K562 (cell line): ENCODE data around the gene CDKN2B-AS1. TPM values are rescaled to one million over a fixed set of nuclear protein-coding genes. Genes with fewer than 3 reads are reported as not detected.

Experiments
- ATAC-seq: fragments of 200-7000 bp; cut with Tn5 transposase; 3 replicates; pipeline ENCODE4 v1.9.1; 2020; ENCODE audit warnings: moderate library complexity
- BruUV-seq: library from RNA; stranded (reverse); fragments of 400-500 nt; replicated peaks from 2 replicates; lab custom pipeline; 2021; lab: Mats Ljungman, UMichigan
- CTCF ChIA-PET: fragments of 300-600 bp; formaldehyde crosslinking; extraction: SDS; loops from one replicate; lab custom pipeline; 2021; ENCODE audit warnings: low intra/inter-chr PET ratio; lab: Yijun Ruan, JAX
- POLR2A ChIA-PET: fragments of 300-600, 350-650 bp; sonication (Branson Sonifier 250); formaldehyde crosslinking; extraction: SDS; loops from one replicate; lab custom pipeline; 2021; ENCODE audit warnings: antibody characterized with exemption, inconsistent platforms; lab: Yijun Ruan, JAX
- DNase-seq, 4 experiments: peaks; one replicate each; pipeline versions ENCODE4 v3.0.0 to v3.0.0-alpha.2; 2011 to 2018; ENCODE audit warnings: low spot score in 3 of 4, mixed read lengths in 3 of 4; ENCODE audit errors: extremely low read depth in 1 of 4
- FAIRE-seq: peaks from 2 replicates; lab custom pipeline; 2011; peaks lifted over from hg19 to GRCh38; lab: Jason Lieb, UNC
- H2AFZ ChIP-seq: 2 replicates; pipeline ENCODE4 v1.6.0; 2011; ENCODE audit warnings: low read depth, low read length, control low read depth, inconsistent platforms
- H3K27ac ChIP-seq: fragments of 200-600 bp; 3 replicates; pipeline ENCODE4 v1.8.0; 2011; ENCODE audit warnings: low read depth, mild to moderate bottlenecking, control low read depth, inconsistent platforms, low read length, moderate library complexity, mixed read lengths; ENCODE audit errors: extremely low read depth
- H3K27me3 ChIP-seq, 2 experiments: fragments of 300-600 bp in 1 of 2; 2 replicates in 1 of 2; 3 replicates in 1 of 2; pipeline versions ENCODE4 v1.6.0 to v1.8.0; 2011; ENCODE audit warnings: inconsistent platforms in 2 of 2, low read length in 2 of 2, mild to moderate bottlenecking in 1 of 2, mixed read lengths in 1 of 2, moderate library complexity in 1 of 2; ENCODE audit not compliant: control insufficient read depth in 2 of 2, insufficient read depth in 2 of 2
- H3K36me3 ChIP-seq: fragments of 300-600 bp; 3 replicates; pipeline ENCODE4 v1.8.0; 2011; ENCODE audit warnings: mild to moderate bottlenecking, low read length, inconsistent platforms; ENCODE audit not compliant: control insufficient read depth, insufficient read depth
- H3K4me1 ChIP-seq, 2 experiments: fragments of 200-600 bp in 1 of 2; replicated peaks in 1 of 2; 2 replicates in 1 of 2; 3 replicates in 1 of 2; pipeline versions ENCODE4 v1.5.1 to v1.8.0; 2011; ENCODE audit warnings: inconsistent platforms in 2 of 2, low read length in 2 of 2, mild to moderate bottlenecking in 1 of 2, mixed read lengths in 1 of 2, moderate library complexity in 1 of 2; ENCODE audit not compliant: control insufficient read depth in 2 of 2, insufficient read depth in 2 of 2
- H3K4me2 ChIP-seq: 2 replicates; pipeline ENCODE4 v1.6.1; 2011; ENCODE audit warnings: low read length, control low read depth, inconsistent platforms, mixed read lengths; ENCODE audit not compliant: insufficient read depth
- H3K4me3 ChIP-seq: fragments of 200-600 bp; sonication (generic), shearing (Covaris generic); 2 replicates; pipeline ENCODE4 v1.5.1; 2016; ENCODE audit warnings: control low read depth, inconsistent platforms
- H3K79me2 ChIP-seq: fragments of 200-600 bp; 3 replicates; pipeline ENCODE4 v1.8.0; 2011; ENCODE audit warnings: low read length, inconsistent platforms; ENCODE audit not compliant: control insufficient read depth, insufficient read depth
- H3K9ac ChIP-seq, 2 experiments: 2 replicates each; pipeline versions ENCODE4 v1.6.0 to v1.6.1; 2011; ENCODE audit warnings: low read depth in 2 of 2, low read length in 2 of 2, control low read depth in 1 of 2, inconsistent platforms in 1 of 2, mild to moderate bottlenecking in 1 of 2, mixed read lengths in 1 of 2; ENCODE audit not compliant: insufficient read depth in 1 of 2
- H3K9me1 ChIP-seq: one replicate; pipeline ENCODE4 v1.6.0; 2011; ENCODE audit warnings: inconsistent platforms, mild to moderate bottlenecking, low read length, moderate library complexity; ENCODE audit not compliant: control insufficient read depth, insufficient read depth
- H3K9me3 ChIP-seq: replicated peaks from 2 replicates; pipeline ENCODE4 v1.5.1; 2011; ENCODE audit warnings: low read depth, low read length, inconsistent platforms; ENCODE audit not compliant: control insufficient read depth, insufficient read depth
- H4K20me1 ChIP-seq: replicated peaks from 2 replicates; pipeline ENCODE4 v1.6.1; 2011; ENCODE audit warnings: low read length, inconsistent platforms, mixed read lengths; ENCODE audit not compliant: control insufficient read depth, insufficient read depth
- CREBBP ChIP-seq: IDR thresholded peaks from one replicate; pipeline ENCODE4 v1.6.1; 2012; ENCODE audit warnings: low read depth, mild to moderate bottlenecking, control low read depth, inconsistent platforms, low read length
- ETS2 ChIP-seq: IDR thresholded peaks from 2 replicates; pipeline ENCODE4 v1.6.1; 2016; ENCODE audit warnings: borderline replicate concordance, missing genetic modification characterization, mild to moderate bottlenecking, moderate library complexity, missing compliant biosample characterization; ENCODE audit not compliant: poor library complexity, severe bottlenecking
- HIVEP1 ChIP-seq: fragments of 250-450 bp; sonication (Bioruptor Pico); IDR thresholded peaks from 2 replicates; pipeline ENCODE4 v1.4.0; 2020; ENCODE audit warnings: mild to moderate bottlenecking
- MXI1 ChIP-seq: IDR thresholded peaks from 2 replicates; pipeline ENCODE4 v1.6.1; 2011; ENCODE audit warnings: low read depth, mild to moderate bottlenecking, improper control_type of control experiment, low read length
- PRMT5 ChIP-seq: sonication (generic); formaldehyde crosslinking; IDR thresholded peaks from 2 replicates; pipeline ENCODE4 v1.5.0; 2020; ENCODE audit warnings: missing genetic modification reagents
- SIN3B ChIP-seq: fragments of 450-650 bp; IDR thresholded peaks from 2 replicates; pipeline ENCODE4 v1.6.1; 2017; ENCODE audit warnings: low read depth, mild to moderate bottlenecking, moderate library complexity
- SIRT6 ChIP-seq: IDR thresholded peaks from one replicate; pipeline ENCODE4 v1.6.1; 2012; ENCODE audit warnings: low read depth, mild to moderate bottlenecking, control low read depth, inconsistent platforms, low read length, moderate library complexity
- SLC30A9 ChIP-seq: fragments of 250-450 bp; sonication (Bioruptor Pico); IDR thresholded peaks from 2 replicates; pipeline ENCODE4 v1.8.0; 2022; ENCODE audit warnings: mild to moderate bottlenecking, moderate library complexity
- SP2 ChIP-seq: IDR thresholded peaks from 2 replicates; pipeline ENCODE4 v1.6.1; 2011; ENCODE audit warnings: mild to moderate bottlenecking, low read depth, low read length, moderate library complexity; ENCODE audit not compliant: poor library complexity, severe bottlenecking; ENCODE audit errors: extremely low read depth
- ZNF134 ChIP-seq: fragments of 250-450 bp; sonication (Bioruptor Pico); conservative IDR thresholded peaks from 2 replicates; pipeline ENCODE4 v1.4.0; 2020
- ZNF347 ChIP-seq: fragments of 450-650 bp; formaldehyde crosslinking; IDR thresholded peaks from 2 replicates; pipeline ENCODE4 v1.4.0; 2020; ENCODE audit warnings: low read depth, mild to moderate bottlenecking, moderate library complexity
- ZNF79 ChIP-seq: fragments of 250-450 bp; sonication (Bioruptor Pico); IDR thresholded peaks from 2 replicates; pipeline ENCODE4 v1.4.0; 2020; ENCODE audit warnings: low read depth, mild to moderate bottlenecking, moderate library complexity
- WGBS: fragments of 100-300 bp; shearing (Covaris generic); methylation state at CpG from one replicate; pipeline ENCODE4 v1.1.6; 2016; ENCODE audit warnings: low coverage, mixed read lengths; ENCODE audit not compliant: insufficient coverage; ENCODE audit errors: missing lambda C conversion rate; 5-methylcytosine and 5-hydroxymethylcytosine counted together
- in situ Hi-C: fragments of 300-500 bp; cut with MboI; formaldehyde crosslinking; loops from 4 replicates; pipeline ENCODE4 v1.15.0; 2018; ENCODE audit warnings: inconsistent platforms, mixed read lengths
- intact Hi-C: fragments of 100-400 bp; cut with micrococcal nuclease; formaldehyde crosslinking; loops from 2 replicates; pipeline ENCODE4 v1.14.2; 2022
- polyA plus RNA-seq, 8 experiments: library from polyadenylated mRNA; depleted of rRNA in 4 of 8; stranded (reverse) in 5 of 8; unstranded in 3 of 8; fragments of >200 nt; fragmentation: Nextera tagmentation in 2 of 8; fragmentation: Illumina TruSeq in 1 of 8; extraction: Ambion mirVana in 2 of 8; extraction: Trizol in 1 of 8; gene quantifications; 2 replicates each; pipeline versions ENCODE4 v1.2.1 to v1.2.3, GENCODE V29; 2011 to 2014; ENCODE audit warnings: inconsistent platforms in 1 of 8, missing spikeins in 1 of 8
- total RNA-seq, 7 experiments: library from RNA; depleted of rRNA in 6 of 7; stranded (reverse); fragments of >200 nt in 6 of 7; fragmentation: Illumina TruSeq in 2 of 7; extraction: Trizol in 2 of 7; gene quantifications; 2 replicates each; pipeline versions ENCODE4 v1.2.1 to v1.2.3, GENCODE V29; 2011 to 2021; ENCODE audit warnings: low replicate concordance in 1 of 7
- TF ChIP-seq, protein P1 (sequence below), 2 experiments: fragments of 200-800 bp in 1 of 2; sonication (Bioruptor generic) in 1 of 2; sonication (generic) in 1 of 2; formaldehyde crosslinking in 1 of 2; IDR thresholded peaks in 1 of 2; conservative IDR thresholded peaks in 1 of 2; 2 replicates each; pipeline versions ENCODE4 v1.5.0 to v1.6.1; 2016 to 2020; ENCODE audit warnings: missing compliant biosample characterization in 1 of 2, missing genetic modification characterization in 1 of 2, missing genetic modification reagents in 1 of 2
- TF ChIP-seq, protein P2 (sequence below): fragments of 250-450 bp; sonication (Bioruptor Pico); IDR thresholded peaks from 2 replicates; pipeline ENCODE4 v1.8.0; 2022; ENCODE audit warnings: moderate library complexity, mild to moderate bottlenecking, inconsistent platforms
- TF ChIP-seq, protein P3 (sequence below): fragments of 250-450 bp; sonication (Bioruptor Pico); IDR thresholded peaks from 2 replicates; pipeline ENCODE4 v1.5.0; 2020; ENCODE audit warnings: mild to moderate bottlenecking, borderline replicate concordance

Gene CDKN2B-AS1
- total and polyA plus RNA-seq, 9 of the 15 experiments (the other 6 are each of a cell fraction or from before 2014, with no cell fraction given): not detected

- no TSS peak for BruUV-seq
- Histone ChIP-seq H3K4me3 (no peak overlapping the region), H4K20me1 (no peaks in the 10 kb centered on the region), H3K27ac (no peak overlapping the region), H2AFZ (no peak overlapping the region), H3K9me1 (no peaks in the 10 kb centered on the region), H3K27me3 (no peaks in the 10 kb centered on the region), H3K36me3 (no peaks in the 10 kb centered on the region), H3K9ac (no peak overlapping the region), H3K4me1 (no peaks in the 10 kb centered on the region), H3K4me2 (no peak overlapping the region), H3K79me2 (no peaks in the 10 kb centered on the region), H3K9me3 (no peaks in the 10 kb centered on the region)
- ChIA-PET POLR2A (no interaction called here), CTCF (no interaction called here)
- no CpG with 5 or more reads among the region's 1 CpG for WGBS
- ATAC-seq (no peak), DNase-seq (no peak), FAIRE-seq (no peak)
- intact Hi-C loops (no loop called here), in situ Hi-C loops (no loop called here)
- TF ChIP-seq CREBBP (no peak), MXI1 (no peak), HIVEP1 (CRISPR knock-in tag) (no peak), ZNF347 (CRISPR knock-in tag) (no peak), SIN3B (no peak), SIRT6 (no peak), SLC30A9 (CRISPR knock-in tag) (no peak), SP2 (no peak), ETS2 (tag) (no peak), ZNF79 (CRISPR knock-in tag) (no peak), PRMT5 (CRISPR knock-in tag) (no peak), ZNF134 (no peak)
- TF ChIP-seq, protein P1, sequence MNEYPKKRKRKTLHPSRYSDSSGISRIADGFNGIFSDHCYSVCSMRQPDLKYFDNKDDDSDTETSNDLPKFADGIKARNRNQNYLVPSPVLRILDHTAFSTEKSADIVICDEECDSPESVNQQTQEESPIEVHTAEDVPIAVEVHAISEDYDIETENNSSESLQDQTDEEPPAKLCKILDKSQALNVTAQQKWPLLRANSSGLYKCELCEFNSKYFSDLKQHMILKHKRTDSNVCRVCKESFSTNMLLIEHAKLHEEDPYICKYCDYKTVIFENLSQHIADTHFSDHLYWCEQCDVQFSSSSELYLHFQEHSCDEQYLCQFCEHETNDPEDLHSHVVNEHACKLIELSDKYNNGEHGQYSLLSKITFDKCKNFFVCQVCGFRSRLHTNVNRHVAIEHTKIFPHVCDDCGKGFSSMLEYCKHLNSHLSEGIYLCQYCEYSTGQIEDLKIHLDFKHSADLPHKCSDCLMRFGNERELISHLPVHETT (CRISPR knock-in tag; conservative IDR thresholded peaks at IDR 0.05 in 1 of 2, IDR thresholded peaks at IDR 0.05 in 1 of 2): no peak
- TF ChIP-seq, protein P2, sequence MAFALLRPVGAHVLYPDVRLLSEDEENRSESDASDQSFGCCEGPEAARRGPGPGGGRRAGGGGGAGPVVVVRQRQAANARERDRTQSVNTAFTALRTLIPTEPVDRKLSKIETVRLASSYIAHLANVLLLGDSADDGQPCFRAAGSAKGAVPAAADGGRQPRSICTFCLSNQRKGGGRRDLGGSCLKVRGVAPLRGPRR: no peak
- TF ChIP-seq, protein P3, sequence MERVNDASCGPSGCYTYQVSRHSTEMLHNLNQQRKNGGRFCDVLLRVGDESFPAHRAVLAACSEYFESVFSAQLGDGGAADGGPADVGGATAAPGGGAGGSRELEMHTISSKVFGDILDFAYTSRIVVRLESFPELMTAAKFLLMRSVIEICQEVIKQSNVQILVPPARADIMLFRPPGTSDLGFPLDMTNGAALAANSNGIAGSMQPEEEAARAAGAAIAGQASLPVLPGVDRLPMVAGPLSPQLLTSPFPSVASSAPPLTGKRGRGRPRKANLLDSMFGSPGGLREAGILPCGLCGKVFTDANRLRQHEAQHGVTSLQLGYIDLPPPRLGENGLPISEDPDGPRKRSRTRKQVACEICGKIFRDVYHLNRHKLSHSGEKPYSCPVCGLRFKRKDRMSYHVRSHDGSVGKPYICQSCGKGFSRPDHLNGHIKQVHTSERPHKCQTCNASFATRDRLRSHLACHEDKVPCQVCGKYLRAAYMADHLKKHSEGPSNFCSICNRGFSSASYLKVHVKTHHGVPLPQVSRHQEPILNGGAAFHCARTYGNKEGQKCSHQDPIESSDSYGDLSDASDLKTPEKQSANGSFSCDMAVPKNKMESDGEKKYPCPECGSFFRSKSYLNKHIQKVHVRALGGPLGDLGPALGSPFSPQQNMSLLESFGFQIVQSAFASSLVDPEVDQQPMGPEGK (CRISPR knock-in tag): no peak
These were observed 11.0 kb upstream of the CDKN2B-AS1 start for GRCh38 chr9:21983561-21983935.
